NCI-H2227 (cell line): ENCODE results near the gene NALF2.

Experiments used
- DNase-seq: peaks from one replicate; lab custom pipeline; 2025; ENCODE audit not compliant: unreplicated experiment; lab: John Stamatoyannopoulos, UW

The NALF2 gene

DNA sequence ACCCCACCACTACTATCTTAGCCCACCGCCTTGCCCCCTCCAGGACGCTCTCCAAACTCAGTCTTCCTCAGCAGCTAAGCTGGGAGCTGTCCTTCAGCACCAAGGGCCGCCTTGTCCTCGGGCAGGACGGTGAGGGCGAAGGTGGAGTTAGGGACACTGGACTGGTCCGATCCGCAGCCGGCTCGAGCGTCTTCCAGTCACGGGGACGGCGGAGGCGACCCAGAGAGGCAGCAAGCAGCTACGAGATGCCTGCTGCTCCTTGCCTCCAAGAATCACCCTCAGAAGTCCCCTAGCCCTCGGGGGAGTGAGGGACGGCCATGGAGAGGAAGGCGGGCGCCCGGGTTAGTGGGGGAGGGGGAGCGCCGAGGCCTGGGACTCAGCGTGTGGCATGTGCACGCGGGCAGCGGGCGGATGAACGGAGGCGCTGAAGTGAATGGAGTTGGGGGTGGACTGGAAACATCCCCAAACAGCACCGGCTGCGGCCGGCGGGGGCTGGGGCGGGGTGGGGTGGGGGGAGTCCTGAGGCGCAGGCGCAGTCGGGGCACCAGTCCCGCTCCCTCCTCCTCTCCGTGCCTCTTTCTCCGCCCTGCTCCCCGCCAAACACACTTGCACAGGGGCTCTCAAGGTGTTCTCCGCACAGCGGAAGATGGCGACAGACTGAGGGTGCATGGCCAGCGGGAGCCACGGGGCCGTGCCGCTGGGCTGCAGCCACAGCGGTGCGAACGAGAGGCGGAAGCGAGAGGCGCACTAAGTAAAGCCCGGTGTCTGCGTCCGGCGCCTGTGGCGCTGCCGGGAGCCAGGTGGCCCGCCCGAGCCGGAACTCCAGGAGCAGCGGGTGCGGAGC, at the start of gene NALF2:
Gene NALF2 (plus strand): TSS at position 545 of the 844 bp plus-strand sequence. CDS start 957 bp downstream, outside the sequence.
- peak; percentile 81 for DNase-seq

DNA sequence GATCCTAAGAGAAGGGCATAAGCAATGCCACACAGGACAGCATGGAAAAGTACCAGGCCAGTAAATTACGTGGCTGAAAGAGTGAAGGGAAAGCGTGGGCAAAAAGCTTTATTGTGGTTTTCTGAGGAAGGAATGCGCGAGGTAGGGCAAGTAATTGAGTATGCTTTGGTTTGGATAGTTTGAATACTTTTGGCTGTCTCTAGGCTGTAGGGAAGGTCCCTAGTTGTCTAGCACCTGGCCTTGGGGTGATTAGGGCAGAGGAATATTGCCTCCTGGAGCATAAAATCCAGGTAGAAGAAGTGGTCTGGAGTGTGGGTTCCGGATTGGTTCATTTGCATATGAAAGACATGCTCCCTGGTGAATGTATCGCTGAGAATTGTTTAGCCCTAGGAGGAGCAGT, 46.4 kb upstream of the NALF2 start:
- DNase-seq = no peak

DNA sequence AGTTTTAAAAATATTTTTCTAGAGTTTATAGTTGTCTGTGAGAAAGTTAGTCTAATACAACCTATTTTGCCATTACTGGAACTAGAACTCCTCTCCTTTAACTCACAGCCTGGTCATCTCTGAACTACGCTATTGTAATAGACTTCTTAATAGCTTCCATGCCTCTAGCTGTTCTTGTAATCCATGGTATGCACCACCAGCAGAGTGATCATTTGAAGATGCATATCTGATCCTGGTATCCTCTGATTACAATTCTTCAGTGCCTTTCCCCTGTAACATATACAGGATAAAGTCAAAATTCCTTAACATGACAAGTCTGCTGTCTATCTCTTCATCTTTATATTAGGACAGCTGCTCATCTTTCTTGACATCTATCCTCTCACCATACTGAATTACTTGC, 37.6 kb upstream of the NALF2 start:
- DNase-seq = no peak

DNA sequence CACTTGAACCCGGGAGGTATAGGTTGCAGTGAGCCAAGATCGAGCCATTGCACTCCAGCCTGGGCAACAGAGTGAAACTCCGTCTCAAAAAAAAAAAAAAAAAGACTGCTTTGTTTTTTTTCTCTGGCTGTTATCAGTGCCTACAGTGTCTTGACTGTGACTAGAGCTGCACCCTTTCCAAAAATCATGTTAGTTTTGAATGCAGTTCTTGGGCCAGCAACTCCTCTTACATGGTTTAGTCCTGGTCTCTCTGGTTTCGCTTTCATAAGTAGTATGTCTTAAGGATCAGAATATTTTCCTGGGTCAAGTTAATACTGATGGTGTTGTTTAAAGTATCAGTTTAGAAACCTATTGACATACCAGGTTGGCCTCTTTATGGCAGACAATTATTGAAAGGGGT, 34.2 kb upstream of the NALF2 start:
- DNase-seq = no peak

DNA sequence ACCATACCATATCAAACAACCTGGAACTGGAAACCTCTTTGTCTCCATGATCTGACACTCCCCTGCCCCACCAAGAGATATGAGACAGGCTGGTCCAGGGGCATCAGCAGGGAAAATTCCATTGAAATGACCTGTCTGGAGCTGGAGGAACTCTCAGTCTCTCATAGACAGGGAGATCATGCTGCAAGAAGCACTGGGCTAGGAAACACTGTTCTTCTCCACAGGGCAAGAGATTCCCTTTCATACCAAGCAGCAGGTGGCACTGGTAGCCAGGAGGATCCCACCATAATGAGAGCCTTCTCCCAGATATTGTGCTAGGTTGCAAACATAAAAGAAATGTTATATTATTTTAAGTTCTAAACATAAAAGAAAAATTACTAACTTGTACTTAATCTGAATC, 14.5 kb upstream of the NALF2 start:
- DNase-seq = no peak

DNA sequence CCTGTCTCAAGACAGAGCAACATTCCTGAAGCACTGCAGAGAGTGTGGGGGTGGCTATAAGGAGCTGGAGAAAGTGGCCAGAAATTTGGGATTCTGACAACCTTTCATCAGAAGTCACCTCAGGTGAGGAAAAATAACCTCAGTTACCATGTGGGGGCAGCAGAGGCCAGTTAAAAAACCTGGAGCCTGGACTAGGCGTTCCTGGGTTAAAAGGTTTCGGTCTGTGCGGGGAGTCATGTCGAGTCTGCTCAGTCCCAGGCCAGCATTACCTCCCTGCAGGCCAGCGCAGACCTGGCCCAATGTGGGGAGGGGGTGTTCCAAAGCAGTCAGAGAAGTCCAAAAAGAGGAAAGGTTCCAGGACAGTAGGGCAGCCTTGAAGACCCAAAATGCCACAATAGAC, 10.9 kb upstream of the NALF2 start:
- DNase-seq = peak; percentile 44

DNA sequence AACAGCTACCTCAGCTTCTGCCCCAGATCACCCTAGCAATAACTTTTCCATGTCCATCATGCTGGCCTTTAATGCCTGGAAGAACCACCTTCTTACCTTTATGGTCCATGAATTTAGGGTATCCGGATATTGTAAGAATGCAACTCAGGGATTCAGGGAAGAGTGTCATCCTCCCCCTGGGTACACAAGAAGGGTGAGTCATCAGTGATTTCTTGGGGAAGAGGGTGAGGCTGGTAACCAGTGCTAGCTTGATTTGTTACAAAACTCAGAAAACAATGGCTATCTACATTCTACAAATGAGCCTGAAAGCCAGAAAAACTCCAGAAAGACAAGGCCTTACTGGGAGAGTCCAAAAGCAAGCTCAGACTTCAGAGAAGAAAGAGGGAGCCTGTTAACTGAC, 10.4 kb upstream of the NALF2 start:
- no peak for DNase-seq

DNA sequence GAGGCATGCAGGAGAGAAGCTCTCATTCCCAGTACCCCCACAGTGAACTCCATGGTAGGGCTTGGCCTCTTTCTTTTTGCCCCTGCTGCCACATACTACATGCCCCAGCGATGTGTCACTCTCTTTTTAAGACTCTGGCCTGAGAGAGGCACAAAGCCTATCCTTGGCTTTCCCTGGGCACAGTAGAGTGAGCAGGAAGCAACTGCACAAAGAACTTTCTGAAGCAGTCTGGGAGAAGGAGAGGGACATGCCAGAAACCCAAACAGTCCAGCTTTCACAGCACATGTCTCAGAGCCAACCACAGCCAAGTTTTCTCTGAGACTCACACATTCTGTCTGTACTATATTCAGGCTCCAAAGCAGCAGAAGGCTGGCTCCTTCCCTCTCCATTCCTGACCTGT, 7.9 kb upstream of the NALF2 start:
- DNase-seq = no peak

DNA sequence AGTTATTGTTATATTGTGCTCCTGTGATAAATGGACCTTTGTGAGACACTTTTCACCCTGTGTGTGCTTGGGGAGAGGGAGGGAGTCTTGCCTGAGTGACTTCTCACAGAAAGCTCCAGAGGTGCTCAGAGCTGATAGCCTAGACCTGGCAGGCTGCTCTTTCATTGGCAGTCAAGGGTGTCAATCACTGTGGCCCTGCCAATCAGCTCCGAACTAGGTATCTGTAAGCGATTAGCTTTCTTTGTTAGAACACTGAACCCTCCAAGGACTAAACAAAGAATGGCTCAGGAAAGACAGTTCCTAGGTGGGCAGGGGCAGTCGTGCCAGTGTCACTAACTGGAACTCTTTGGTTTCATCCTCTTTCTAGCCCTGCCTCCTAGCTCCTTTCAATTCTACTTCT, 2.7 kb upstream of the NALF2 start:
- peak; percentile 67 for DNase-seq

DNA sequence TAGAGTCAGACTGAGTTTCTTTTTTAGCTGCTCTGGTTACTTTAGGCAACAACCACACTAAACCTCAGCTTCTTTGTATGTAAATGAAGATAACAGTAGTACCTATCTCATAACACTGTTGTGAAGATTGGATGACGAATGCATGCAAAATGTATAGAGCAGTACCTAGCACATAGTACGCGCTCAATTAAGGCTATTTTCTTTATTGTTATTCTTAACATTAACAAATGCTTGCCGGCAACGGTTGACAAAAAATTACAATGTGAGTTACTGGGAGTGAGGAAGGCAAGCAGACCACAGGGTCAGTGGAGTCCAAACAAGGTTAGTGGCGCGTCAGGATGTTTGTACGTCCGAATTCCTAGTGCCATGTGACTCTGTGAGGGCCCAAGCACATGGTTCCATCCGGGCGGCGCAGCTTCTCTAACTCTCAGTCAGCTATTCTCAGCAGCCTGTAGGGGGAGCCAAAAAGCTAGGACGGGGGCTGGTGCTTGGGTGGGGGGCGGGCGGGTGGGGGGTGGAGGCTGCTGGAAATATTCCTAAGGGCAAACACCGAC, 821 bp upstream of the NALF2 start:
- DNase-seq = peak; percentile 89

DNA sequence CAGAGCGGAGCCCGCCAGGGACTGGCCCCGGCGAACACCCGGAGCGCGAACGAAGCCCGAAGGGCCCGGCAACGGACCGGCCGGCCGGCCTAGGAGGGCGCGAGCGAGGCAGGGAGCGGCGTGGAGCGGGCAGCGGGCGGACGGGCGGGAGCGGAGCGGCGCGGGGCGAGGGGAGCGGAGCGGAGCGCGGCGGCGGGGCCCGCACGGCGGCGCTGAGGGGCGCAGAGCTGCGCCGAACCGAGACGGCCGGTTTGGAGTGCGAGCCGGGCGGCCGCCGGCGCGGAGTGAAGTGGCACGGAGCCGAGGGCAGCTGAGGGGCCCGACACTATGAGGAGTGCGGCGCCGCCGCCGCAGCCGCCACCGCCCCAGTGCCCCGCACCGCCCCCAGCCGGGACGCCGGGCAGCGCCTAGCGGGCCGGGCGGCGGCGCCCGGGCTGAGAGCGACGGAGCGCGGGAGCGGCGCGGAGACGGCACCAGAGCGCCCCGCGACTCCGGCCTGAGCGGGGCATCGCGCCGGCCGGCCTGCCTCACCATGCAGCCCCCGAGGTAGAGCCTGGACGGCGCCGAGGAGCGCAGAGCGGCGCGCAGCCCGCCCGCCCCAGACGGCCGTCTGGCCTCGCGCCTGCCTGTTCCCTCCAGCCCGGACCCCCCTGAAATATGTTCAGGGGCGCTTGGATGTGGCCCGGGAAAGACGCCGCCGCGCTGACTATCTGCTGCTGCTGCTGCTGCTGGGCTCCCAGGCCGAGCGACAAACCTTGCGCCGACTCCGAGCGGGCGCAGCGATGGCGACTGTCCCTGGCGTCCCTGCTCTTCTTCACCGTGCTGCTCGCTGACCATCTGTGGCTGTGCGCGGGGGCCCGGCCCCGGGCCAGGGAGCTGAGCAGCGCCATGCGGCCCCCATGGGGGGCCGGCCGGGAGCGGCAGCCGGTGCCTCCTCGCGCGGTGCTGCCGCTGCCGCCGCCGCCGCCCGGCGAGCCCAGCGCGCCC, 793 bp downstream of the NALF2 start:
- DNase-seq = peak; percentile 47

DNA sequence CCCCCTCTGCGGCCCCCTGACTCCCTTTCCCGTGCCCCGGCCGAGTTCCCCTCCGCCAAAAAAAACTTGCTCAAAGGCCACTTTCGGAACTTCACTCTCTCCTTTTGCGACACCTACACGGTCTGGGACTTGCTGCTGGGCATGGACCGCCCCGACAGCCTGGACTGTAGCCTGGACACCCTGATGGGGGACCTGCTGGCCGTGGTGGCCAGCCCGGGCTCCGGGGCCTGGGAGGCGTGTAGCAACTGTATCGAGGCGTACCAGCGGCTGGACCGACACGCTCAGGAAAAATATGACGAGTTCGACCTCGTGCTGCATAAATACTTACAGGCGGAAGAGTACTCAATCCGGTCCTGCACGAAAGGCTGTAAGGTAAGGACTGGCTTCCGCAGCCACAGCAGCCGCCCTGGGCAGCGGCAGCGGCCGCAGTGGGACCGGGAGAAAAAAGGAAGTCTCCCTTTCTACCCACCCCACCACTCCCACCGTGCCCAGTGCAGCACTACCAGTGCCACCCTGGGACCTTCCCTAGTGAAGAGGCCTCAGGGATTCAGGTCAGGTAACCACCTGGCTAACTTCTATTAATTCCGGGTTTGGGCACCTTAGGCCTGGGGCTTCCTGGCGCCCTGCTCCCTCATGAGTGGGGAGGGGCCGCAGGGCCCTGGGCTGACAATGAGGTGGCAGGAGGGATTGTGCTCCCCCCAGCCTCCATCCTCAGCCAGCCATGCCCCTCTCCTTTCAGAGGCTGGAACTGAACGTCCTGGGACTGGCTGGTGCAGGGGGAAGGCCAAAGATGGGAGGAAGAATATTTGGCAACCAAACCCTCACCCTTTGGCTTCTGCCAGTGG, 1.9 kb downstream of the NALF2 start:
- DNase-seq = no peak

DNA sequence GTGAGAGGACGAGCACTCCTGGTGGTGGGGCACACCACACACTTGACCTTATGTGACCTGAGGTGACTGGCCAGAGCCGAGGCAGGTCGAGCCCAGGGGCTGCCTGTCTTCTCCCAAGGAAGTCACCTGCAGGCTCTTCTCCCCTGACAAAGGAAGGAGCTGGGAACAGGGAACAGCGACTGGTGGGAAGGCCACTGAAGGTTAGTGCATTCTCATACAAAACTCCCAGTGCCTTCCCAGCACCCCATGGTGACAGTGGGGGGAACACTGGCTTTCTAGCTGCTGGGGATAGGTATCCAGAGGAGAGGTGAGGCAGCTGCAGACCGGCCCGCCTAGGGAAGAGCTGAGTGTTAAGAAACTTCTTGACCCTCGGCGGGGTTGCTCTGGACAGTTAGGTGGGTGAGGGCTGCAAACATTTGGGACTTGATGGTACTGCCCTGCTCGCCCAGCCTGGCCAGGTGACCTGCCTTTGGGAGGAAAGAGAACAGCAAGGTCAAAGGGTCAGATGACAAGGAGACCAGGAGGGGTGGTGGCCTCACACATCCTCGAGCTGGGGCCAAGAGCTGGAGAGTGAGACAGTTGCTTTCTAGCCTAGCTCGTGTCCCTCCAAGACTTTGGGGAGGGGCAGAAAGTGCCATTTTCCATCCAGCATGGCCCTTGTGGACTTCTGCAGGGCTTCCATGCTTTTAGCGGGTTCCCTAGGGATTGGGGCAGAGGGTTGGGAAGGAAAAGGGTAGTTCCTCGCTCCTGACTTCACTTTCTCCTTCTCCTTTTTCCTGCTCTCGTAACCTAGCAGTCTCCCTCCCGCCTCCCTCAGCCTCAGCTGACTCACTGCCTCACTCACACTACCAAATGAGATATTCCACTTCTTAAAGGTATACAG, 2.7 kb downstream of the NALF2 start:
- no peak for DNase-seq

DNA sequence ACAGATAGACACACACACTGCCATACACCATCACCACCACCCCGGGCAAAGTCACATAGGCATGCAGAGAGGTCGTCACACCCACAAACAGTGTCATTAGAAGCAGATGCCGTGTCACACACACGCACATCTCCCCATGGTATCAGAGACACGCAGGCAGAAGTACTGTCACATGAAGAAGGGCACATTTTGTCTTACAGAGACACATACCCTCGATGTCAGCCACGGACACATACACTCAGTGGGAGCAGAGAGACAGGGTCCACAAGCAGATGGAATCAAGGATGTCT, 3.3 kb downstream of the NALF2 start:
- no peak for DNase-seq

DNA sequence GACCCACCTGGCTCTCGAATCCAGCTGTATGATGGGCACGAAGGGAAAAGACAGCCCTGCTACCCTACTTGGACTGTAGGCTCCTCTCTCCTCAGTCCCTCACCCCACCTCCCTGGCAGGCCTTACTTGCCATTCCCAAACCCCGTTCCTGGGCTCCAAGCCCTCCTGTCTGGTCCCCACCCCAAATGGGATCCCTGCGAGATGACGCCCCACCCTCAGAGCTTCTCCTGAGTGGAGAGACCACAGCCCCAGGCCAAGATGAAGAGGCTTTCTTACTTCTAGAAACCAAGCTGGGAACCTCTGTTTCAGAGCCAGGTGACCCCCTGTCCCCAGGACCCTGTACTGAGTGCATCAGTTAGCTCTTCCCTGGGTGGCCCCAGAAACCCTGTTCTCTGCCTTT, 4.5 kb downstream of the NALF2 start:
- DNase-seq = no peak

DNA sequence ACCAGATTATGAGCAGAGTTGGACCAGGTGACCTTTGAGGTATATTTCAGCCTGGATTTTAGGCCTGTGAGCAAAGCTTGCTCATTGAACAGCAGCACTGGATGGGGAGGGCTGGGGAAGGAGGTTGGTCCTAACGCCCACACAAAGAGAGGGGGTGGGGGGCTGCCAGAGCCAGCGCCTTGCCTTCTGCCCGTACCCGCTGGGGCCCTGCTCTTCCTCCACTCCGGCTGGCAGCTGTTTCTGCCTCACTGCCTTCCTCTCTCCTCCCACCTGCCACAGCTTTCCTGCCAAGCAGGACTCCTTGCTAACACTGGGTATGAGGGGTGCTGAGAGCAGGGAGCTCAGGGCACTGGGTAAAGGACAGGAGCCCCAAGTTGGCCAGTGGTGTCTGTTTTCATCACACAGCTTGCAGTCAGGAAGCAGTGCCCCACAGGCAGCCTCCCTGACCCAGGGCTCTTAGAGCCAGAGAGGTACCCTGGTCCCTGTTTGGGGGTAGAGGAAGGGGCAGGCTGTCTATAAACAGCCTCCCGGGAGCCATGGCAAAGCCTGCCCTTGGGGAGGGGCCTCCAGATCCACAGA, 6.1 kb downstream of the NALF2 start:
- no peak for DNase-seq

DNA sequence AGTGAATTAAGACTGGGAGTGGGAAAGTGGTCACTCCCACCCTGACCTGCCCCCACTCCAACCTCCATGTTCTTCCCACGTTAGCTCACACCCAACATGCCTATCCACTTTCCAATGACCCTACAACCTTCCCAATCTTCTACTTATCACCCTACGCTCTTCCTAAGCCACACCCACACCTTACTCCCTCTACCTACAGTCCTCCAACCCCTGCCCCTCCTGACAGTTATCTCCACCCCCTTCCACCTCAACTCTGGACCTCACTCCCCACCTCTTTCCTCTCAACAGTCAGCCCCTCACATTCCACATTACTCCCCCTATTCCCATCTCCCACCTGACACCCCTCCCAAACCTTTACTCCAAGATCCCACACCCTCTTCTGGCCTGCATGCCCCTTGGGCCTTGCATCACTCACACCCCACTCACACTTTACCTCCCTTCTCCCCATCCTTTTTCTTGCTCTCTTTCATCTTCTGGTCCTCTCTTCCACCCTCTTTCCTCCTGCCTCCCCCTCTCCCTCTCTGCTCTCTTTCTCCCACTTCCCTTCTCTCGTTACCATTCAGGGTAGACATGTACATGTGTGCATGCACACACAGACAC, 6.9 kb downstream of the NALF2 start:
- no peak for DNase-seq

DNA sequence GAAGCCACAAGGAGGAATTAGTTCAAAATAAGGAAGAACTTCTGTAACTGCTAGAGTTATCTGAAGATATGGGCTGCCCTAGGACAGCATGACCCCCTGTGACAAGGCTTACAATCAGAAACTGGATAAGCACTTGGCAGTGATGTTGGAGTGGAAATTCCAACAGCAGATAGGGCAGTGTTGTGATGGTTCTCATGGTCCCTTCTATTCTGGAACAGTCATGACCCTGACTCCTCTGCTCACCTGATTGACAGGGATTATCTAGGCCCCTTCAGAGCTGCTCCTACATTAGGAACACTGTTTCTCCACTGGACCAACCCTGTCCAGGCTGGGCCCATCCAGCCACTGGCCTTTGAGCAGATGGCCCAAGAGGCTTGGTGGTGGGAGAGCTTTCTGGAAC, 17.9 kb downstream of the NALF2 start:
- DNase-seq = no peak

DNA sequence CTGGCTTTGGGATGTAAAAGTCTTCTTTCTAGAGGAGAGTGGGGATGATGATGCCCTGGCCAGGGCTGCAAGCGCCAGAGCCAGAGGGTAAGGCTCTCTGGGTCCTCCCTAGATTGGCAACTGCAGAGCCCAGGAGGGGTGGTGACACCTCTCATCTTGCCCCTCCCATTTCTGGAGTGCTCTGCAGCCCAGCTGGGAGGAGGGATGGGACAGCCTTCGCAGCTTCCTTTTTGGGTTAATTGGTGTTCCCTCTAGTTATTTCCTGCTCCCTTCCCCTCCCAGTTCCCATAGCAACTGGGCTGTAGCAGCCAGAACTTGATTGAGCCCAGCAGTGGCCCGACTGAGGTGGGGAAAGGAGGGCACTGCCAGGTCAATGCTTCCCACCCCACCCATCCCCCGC, 19.2 kb downstream of the NALF2 start:
- DNase-seq = no peak
